HEK293T (cell line): ENCODE results near the gene PRKCE.

Experiments used
- BHLHE40 ChIP-seq: fragments of 450-650 bp; IDR thresholded peaks from 2 replicates; pipeline ENCODE4 v1.6.1; 2016; ENCODE audit warnings: mild to moderate bottlenecking, moderate library complexity, borderline replicate concordance
- FOXA1 ChIP-seq: fragments of 450-650 bp; IDR thresholded peaks from 2 replicates; pipeline ENCODE4 v1.6.1; 2016; ENCODE audit warnings: mild to moderate bottlenecking
- FOXK2 ChIP-seq: fragments of 450-650 bp; IDR thresholded peaks from 2 replicates; pipeline ENCODE4 v1.6.1; 2016; ENCODE audit warnings: mild to moderate bottlenecking
- FOXM1 ChIP-seq: fragments of 450-650 bp; IDR thresholded peaks from 2 replicates; pipeline ENCODE4 v1.6.1; 2017; ENCODE audit warnings: mild to moderate bottlenecking, borderline replicate concordance
- L3MBTL2 ChIP-seq: fragments of 450-650 bp; conservative IDR thresholded peaks from 2 replicates; pipeline ENCODE4 v1.6.1; 2016; ENCODE audit warnings: mild to moderate bottlenecking
- LEF1 ChIP-seq: fragments of 450-650 bp; IDR thresholded peaks from 2 replicates; pipeline ENCODE4 v1.6.1; 2017; ENCODE audit warnings: mild to moderate bottlenecking, borderline replicate concordance
- NFRKB ChIP-seq: fragments of 450-650 bp; IDR thresholded peaks from 2 replicates; pipeline ENCODE4 v1.6.1; 2016; ENCODE audit warnings: mild to moderate bottlenecking, moderate library complexity
- SP1 ChIP-seq: fragments of 450-650 bp; IDR thresholded peaks from 2 replicates; pipeline ENCODE4 v1.6.1; 2017
- SUZ12 ChIP-seq: fragments of 450-650 bp; IDR thresholded peaks from 2 replicates; pipeline ENCODE4 v1.6.1; 2016; ENCODE audit warnings: mild to moderate bottlenecking
- TARDBP ChIP-seq: fragments of 450-650 bp; IDR thresholded peaks from 2 replicates; pipeline ENCODE4 v1.6.1; 2016

- TF ChIP-seq NFRKB (no peak), FOXK2 (no peak), SP1 (no peak), SUZ12 (no peak), BHLHE40 (no peak), FOXM1 (no peak), TARDBP (no peak), LEF1 (no peak), L3MBTL2 (no peak), FOXA1 (no peak)
Observed at GRCh38 chr2:45845566-45845965, 194.1 kb downstream of the PRKCE start.
